Pericardium fibroblast (primary cell): ENCODE data around the gene PWWP2B. TPM values are rescaled to one million over a fixed set of nuclear protein-coding genes. Genes with fewer than 3 reads are reported as not detected.

Experiments used
- total RNA-seq: library from RNA; depleted of rRNA; stranded (reverse); fragments of >200 nt; gene quantifications from 2 replicates; pipeline ENCODE4 v1.2.3, GENCODE V29; 2015

Gene PWWP2B
- total RNA-seq, result 3.0 and 8.1 TPM in 2 replicates

GRCh38 chr10:132397036-132397541 is at the start of gene PWWP2B:
Gene PWWP2B, plus strand, starts transcription at chr10:132397200. Its CDS starts 27 bp downstream, at chr10:132397227.

Other genes starting within 250 kb of the PWWP2B start
- 12.7 and 21.8 TPM in 2 replicates for gene DPYSL4, start 210.3 kb upstream of the PWWP2B start, total RNA-seq
- gene STK32C, start 89.2 kb upstream of the PWWP2B start, total RNA-seq, result 4.6 and 8.9 TPM in 2 replicates
- 7.2 and 10.0 TPM in 2 replicates for gene LRRC27, start 65.0 kb upstream of the PWWP2B start, total RNA-seq
- gene INPP5A, start 140.6 kb downstream of the PWWP2B start, total RNA-seq, result 32.4 and 37.2 TPM in 2 replicates